HEK293 (cell line): ENCODE data around the gene MLKL.
A peak's percentile ranks its signal among the peaks of the same experiment; 100 is the strongest.

Source experiments
- CTCF ChIA-PET: fragments of 350-600 bp; formaldehyde crosslinking; extraction: SDS; loops from one replicate; lab custom pipeline; 2021; ENCODE audit warnings: antibody characterized with exemption; lab: Yijun Ruan, JAX
- POLR2A ChIA-PET: fragments of 300-600 bp; formaldehyde crosslinking; extraction: SDS; loops from one replicate; lab custom pipeline; 2020; ENCODE audit warnings: antibody characterized with exemption, inconsistent platforms; lab: Yijun Ruan, JAX
- H3K27ac ChIP-seq: fragments of 200-500 bp; sonication (Bioruptor generic); 2 replicates; pipeline ENCODE4 v1.5.1; 2014; ENCODE audit warnings: low read depth, low read length, control low read depth, inconsistent platforms; ENCODE audit errors: extremely low read depth
- H3K36me3 ChIP-seq, 2 experiments: fragments of 200-500 bp in 1 of 2; sonication (Bioruptor generic) in 1 of 2; 1 replicate in 1 of 2; 2 replicates in 1 of 2; pipeline ENCODE4 v1.5.1; 2014 to 2017; ENCODE audit warnings: inconsistent platforms in 2 of 2, low read length in 2 of 2; ENCODE audit not compliant: control insufficient read depth in 2 of 2, insufficient read depth in 1 of 2
- H3K4me1 ChIP-seq: fragments of 200-500 bp; sonication (Bioruptor generic); 2 replicates; pipeline ENCODE4 v1.5.1; 2014; ENCODE audit warnings: mild to moderate bottlenecking, low read length, inconsistent platforms; ENCODE audit not compliant: control insufficient read depth, insufficient read depth
- H3K4me3 ChIP-seq: 2 replicates; pipeline ENCODE4 v1.5.1; 2011; ENCODE audit warnings: low read depth, mild to moderate bottlenecking, control low read depth, low read length, moderate library complexity
- H3K9me3 ChIP-seq: fragments of 200-500 bp; sonication (Bioruptor generic); 2 replicates; pipeline ENCODE4 v1.5.1; 2014; ENCODE audit warnings: low read depth, low read length, inconsistent platforms; ENCODE audit not compliant: control insufficient read depth, insufficient read depth
- AEBP2 ChIP-seq: fragments of 450-650 bp; formaldehyde crosslinking; IDR thresholded peaks from 2 replicates; pipeline ENCODE4 v1.5.1; 2016; ENCODE audit warnings: missing biosample characterization, missing genetic modification characterization, borderline replicate concordance
- CTCF ChIP-seq: fragments of 450-650 bp; formaldehyde crosslinking; IDR thresholded peaks from 2 replicates; pipeline ENCODE4 v1.5.1; 2016; ENCODE audit warnings: missing biosample characterization, missing genetic modification characterization
- FEZF1 ChIP-seq: fragments of 450-650 bp; formaldehyde crosslinking; IDR thresholded peaks from 2 replicates; pipeline ENCODE4 v1.5.1; 2016; ENCODE audit warnings: missing biosample characterization, missing genetic modification characterization
- KLF7 ChIP-seq: fragments of 450-650 bp; formaldehyde crosslinking; IDR thresholded peaks from 2 replicates; pipeline ENCODE4 v1.5.1; 2016; ENCODE audit warnings: missing biosample characterization, missing genetic modification characterization, borderline replicate concordance
- KLF8 ChIP-seq: fragments of 450-650 bp; formaldehyde crosslinking; IDR thresholded peaks from 2 replicates; pipeline ENCODE4 v1.5.1; 2016; ENCODE audit warnings: missing biosample characterization, missing genetic modification characterization
- KLF9 ChIP-seq: fragments of 450-650 bp; formaldehyde crosslinking; IDR thresholded peaks from 2 replicates; pipeline ENCODE4 v1.5.1; 2016; ENCODE audit warnings: missing biosample characterization, missing genetic modification characterization, low read depth
- SP3 ChIP-seq: fragments of 450-650 bp; formaldehyde crosslinking; IDR thresholded peaks from 2 replicates; pipeline ENCODE4 v1.5.1; 2016; ENCODE audit warnings: missing biosample characterization, missing genetic modification characterization
- ZBTB7A ChIP-seq: fragments of 450-650 bp; formaldehyde crosslinking; IDR thresholded peaks from 2 replicates; pipeline ENCODE4 v1.5.1; 2016; ENCODE audit warnings: low read depth, missing biosample characterization, missing genetic modification characterization
- ZNF157 ChIP-seq: fragments of 450-650 bp; formaldehyde crosslinking; IDR thresholded peaks from 2 replicates; pipeline ENCODE4 v1.5.1; 2016; ENCODE audit warnings: missing biosample characterization, missing genetic modification characterization
- ZNF16 ChIP-seq: fragments of 450-650 bp; formaldehyde crosslinking; IDR thresholded peaks from 2 replicates; pipeline ENCODE4 v1.5.1; 2016; ENCODE audit warnings: low read depth, missing biosample characterization, missing genetic modification characterization
- ZNF169 ChIP-seq: fragments of 450-650 bp; formaldehyde crosslinking; IDR thresholded peaks from 2 replicates; pipeline ENCODE4 v1.5.1; 2016; ENCODE audit warnings: missing biosample characterization, missing genetic modification characterization
- ZNF202 ChIP-seq: fragments of 450-650 bp; formaldehyde crosslinking; IDR thresholded peaks from 2 replicates; pipeline ENCODE4 v1.5.1; 2016; ENCODE audit warnings: missing biosample characterization, missing genetic modification characterization, borderline replicate concordance
- ZNF362 ChIP-seq: fragments of 450-650 bp; formaldehyde crosslinking; IDR thresholded peaks from 2 replicates; pipeline ENCODE4 v1.5.1; 2016; ENCODE audit warnings: missing biosample characterization, missing genetic modification characterization
- ZNF398 ChIP-seq: fragments of 450-650 bp; formaldehyde crosslinking; IDR thresholded peaks from 2 replicates; pipeline ENCODE4 v1.5.1; 2017; ENCODE audit warnings: missing biosample characterization, missing genetic modification characterization
- ZNF473 ChIP-seq: fragments of 450-650 bp; formaldehyde crosslinking; IDR thresholded peaks from 2 replicates; pipeline ENCODE4 v1.5.1; 2017; ENCODE audit warnings: missing biosample characterization, missing genetic modification characterization
- ZNF488 ChIP-seq: fragments of 450-650 bp; formaldehyde crosslinking; IDR thresholded peaks from 2 replicates; pipeline ENCODE4 v1.5.1; 2016; ENCODE audit warnings: missing biosample characterization, missing genetic modification characterization
- ZNF521 ChIP-seq: fragments of 450-650 bp; formaldehyde crosslinking; IDR thresholded peaks from 2 replicates; pipeline ENCODE4 v1.5.1; 2017; ENCODE audit warnings: missing biosample characterization, mild to moderate bottlenecking, missing genetic modification characterization
- ZNF544 ChIP-seq: fragments of 450-650 bp; formaldehyde crosslinking; IDR thresholded peaks from 2 replicates; pipeline ENCODE4 v1.5.0; 2017; ENCODE audit warnings: missing biosample characterization, missing genetic modification characterization
- ZNF654 ChIP-seq: fragments of 450-650 bp; formaldehyde crosslinking; IDR thresholded peaks from 2 replicates; pipeline ENCODE4 v1.5.1; 2016; ENCODE audit warnings: low read depth, missing biosample characterization, missing genetic modification characterization
- ZNF777 ChIP-seq: fragments of 450-650 bp; formaldehyde crosslinking; IDR thresholded peaks from 2 replicates; pipeline ENCODE4 v1.5.1; 2017; ENCODE audit warnings: missing biosample characterization, missing genetic modification characterization, borderline replicate concordance

MLKL gene

GRCh38 chr16:74623839-74624235 lies 76.8 kb downstream of the MLKL start:
- no peak overlapping the region for H3K27ac ChIP-seq
- H3K4me3 ChIP-seq, result no peak overlapping the region
- ChIA-PET POLR2A (no interaction called here), CTCF (interaction anchor here (0.5 to 1.1 kb wide), 2 partner anchors 17 to 46 kb away, joined by 3 read pairs; no protein-coding TSS in a partner anchor)
- TF ChIP-seq KLF7 (no peak), ZNF16 (no peak), ZNF544 (tag by site-specific recombination) (no peak)
- no peaks in the 10 kb centered on the region for H3K4me1 ChIP-seq
- H3K9me3 ChIP-seq, result no peaks in the 10 kb centered on the region
- peaks cover 39 to 92% of the 10 kb centered on the region in 2 experiments for H3K36me3 ChIP-seq

GRCh38 chr16:74623214-74623838 lies 77.3 kb downstream of the MLKL start:
- CTCF ChIA-PET, result interaction anchor here (0.5 to 1.2 kb wide), 8 partner anchors 12 to 239 kb away, joined by 3 to 6 read pairs (median 4); no protein-coding TSS in a partner anchor

GRCh38 chr16:74622005-74622404 lies 78.7 kb downstream of the MLKL start:
- H3K9me3 ChIP-seq, result no peaks in the 10 kb centered on the region
- no peak overlapping the region for H3K4me3 ChIP-seq
- peaks cover 39 to 80% of the 10 kb centered on the region in 2 experiments for H3K36me3 ChIP-seq
- ChIA-PET POLR2A (no interaction called here), CTCF (interaction anchor here (0.6 to 1.2 kb wide), 4 partner anchors 10 to 91 kb away, joined by 3 to 4 read pairs (median 3); no protein-coding TSS in a partner anchor)
- H3K4me1 ChIP-seq, result no peaks in the 10 kb centered on the region
- H3K27ac ChIP-seq, result no peak overlapping the region
- TF ChIP-seq ZBTB7A, result no peak
- no peak for TF ChIP-seq ZNF488 (tag by site-specific recombination)
- no peak for TF ChIP-seq ZNF169
- TF ChIP-seq ZNF398 (tag by site-specific recombination), result no peak

More at GRCh38 chr16:74623214-74623838, 77.3 kb downstream of the MLKL start:
- Histone ChIP-seq H3K27ac (no peak overlapping the region), H3K36me3 (peaks cover 39 to 87% of the 10 kb centered on the region in 2 experiments), H3K4me3 (no peak overlapping the region), H3K4me1 (no peaks in the 10 kb centered on the region), H3K9me3 (no peaks in the 10 kb centered on the region)
- TF ChIP-seq ZNF362 (tag by site-specific recombination), result no peak
- TF ChIP-seq ZNF202 (tag by site-specific recombination), result no peak
- TF ChIP-seq ZNF777 (tag by site-specific recombination), result no peak
- TF ChIP-seq CTCF (tag by site-specific recombination), result peak; percentile 60; the same call in 1 of the 2 replicates
- TF ChIP-seq ZNF473 (tag by site-specific recombination), result no peak
- no peak for TF ChIP-seq FEZF1
- TF ChIP-seq AEBP2 (tag by site-specific recombination), result no peak
- TF ChIP-seq KLF9, result no peak
- TF ChIP-seq SP3 (tag by site-specific recombination), result no peak
- TF ChIP-seq KLF8, result no peak
- TF ChIP-seq ZNF157 (tag by site-specific recombination), result no peak
- no peak for TF ChIP-seq ZNF521 (tag by site-specific recombination)
- TF ChIP-seq ZNF654, result peak; percentile 65
- POLR2A ChIA-PET, result no interaction called here
